Measurements from ENCODE around the gene NXF3.
"Not testable (repeated sequence)": the region's sequence is repeated elsewhere in the genome, so short reads cannot be mapped to it uniquely, and the experiment has no call there.

NXF3 gene

DNA sequence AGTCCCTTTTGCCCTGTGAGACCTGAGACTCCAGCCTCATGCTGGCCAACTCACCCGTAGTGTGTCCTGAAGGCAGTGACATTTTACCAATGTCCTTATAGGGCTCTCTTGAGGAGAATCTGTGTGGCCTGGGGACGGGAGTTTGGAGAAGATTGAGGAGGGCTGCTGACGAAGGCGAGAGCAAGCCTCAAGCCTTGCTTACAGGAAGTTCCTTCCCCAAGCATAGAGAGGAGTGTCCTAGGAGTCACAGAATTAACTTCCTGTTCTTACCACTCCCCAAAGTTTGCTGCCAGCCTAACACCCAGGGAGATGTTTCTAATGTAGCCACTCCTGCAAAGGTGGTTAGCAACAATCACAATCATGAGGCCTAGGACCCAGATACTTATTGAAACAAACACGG lies at the start of gene NXF3:
NXF3 (minus strand) TSS at position 202 of the 400 bp plus-strand sequence; CDS start at position 82, 120 bp downstream.
- no peak for DNase-seq

GRCh38 chrX:103136528-103136927 lies 43.6 kb upstream of the NXF3 start:
- DNase-seq, result not testable (repeated sequence)

GRCh38 chrX:103124284-103124683 lies 31.3 kb upstream of the NXF3 start:
- no peak for DNase-seq

- no peak for DNase-seq
Measured at GRCh38 chrX:103120748-103121147, 27.8 kb upstream of the NXF3 start.

- DNase-seq, result not testable (repeated sequence)
Measured at GRCh38 chrX:103116970-103117369, 24.0 kb upstream of the NXF3 start.

- not testable (repeated sequence) for DNase-seq
Measured at GRCh38 chrX:103109497-103109896, 16.6 kb upstream of the NXF3 start.

DNA sequence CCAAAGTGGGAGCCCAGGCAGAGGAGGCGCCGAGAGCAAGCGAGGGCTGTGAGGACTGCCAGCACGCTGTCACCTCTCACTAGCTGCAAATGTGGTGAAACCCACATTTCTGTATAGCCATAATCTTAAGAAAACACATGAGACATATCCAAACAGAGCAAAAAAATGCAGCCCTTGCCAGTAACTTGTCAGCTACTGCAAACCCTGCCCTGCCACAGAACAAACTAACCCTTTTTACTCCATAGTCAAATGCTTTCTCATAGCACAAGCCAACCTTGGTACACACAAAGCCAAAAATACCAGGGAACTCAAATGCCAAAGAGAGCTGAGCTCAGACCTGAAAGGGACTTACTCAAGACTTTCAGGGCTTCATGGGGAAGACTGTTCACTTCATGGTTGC lies 14.9 kb upstream of the NXF3 start:
- DNase-seq, result no peak

DNA sequence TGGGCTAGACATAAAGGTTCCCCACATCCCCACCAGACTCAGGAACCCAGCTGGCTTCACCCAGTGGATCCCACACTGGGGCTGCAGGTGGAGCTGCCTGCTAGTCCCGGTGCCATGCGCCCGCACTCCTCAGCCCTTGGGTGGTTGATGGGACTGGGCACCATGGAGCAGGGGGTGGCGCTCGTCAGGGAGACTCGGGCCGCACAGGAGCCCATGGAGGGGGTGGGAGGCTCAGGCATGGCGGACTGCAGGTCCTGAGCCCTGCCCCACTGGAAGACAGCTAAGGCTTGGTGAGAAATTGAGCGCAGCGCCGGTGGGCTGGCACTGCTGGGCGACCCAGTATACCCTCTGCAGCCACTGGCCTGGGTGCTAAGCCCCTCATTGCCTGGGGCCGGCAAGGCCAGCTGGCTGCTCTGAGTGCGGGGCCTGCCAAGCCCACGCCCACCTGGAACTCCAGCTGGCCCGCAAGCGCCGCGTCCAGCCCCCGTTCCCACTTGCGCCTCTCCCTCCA lies 14.3 kb upstream of the NXF3 start:
- not testable (repeated sequence) for DNase-seq

GRCh38 chrX:103104370-103104769 lies 11.4 kb upstream of the NXF3 start:
- DNase-seq, result not testable (repeated sequence)

DNA sequence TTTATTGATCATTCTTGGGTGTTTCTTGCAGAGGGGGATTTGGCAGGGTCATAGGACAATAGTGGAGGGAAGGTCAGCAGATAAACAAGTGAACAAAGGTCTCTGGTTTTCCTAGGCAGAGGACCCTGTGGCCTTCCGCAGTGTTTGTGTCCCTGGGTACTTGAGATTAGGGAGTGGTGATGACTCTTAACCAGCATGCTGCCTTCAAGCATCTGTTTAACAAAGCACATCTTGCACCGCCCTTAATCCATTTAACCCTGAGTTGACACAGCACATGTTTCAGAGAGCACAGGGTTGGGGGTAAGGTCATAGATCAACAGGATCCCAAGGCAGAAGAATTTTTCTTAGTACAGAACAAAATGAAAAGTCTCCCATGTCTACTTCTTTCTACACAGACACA lies 10.9 kb upstream of the NXF3 start:
- DNase-seq, result not testable (repeated sequence)

DNA sequence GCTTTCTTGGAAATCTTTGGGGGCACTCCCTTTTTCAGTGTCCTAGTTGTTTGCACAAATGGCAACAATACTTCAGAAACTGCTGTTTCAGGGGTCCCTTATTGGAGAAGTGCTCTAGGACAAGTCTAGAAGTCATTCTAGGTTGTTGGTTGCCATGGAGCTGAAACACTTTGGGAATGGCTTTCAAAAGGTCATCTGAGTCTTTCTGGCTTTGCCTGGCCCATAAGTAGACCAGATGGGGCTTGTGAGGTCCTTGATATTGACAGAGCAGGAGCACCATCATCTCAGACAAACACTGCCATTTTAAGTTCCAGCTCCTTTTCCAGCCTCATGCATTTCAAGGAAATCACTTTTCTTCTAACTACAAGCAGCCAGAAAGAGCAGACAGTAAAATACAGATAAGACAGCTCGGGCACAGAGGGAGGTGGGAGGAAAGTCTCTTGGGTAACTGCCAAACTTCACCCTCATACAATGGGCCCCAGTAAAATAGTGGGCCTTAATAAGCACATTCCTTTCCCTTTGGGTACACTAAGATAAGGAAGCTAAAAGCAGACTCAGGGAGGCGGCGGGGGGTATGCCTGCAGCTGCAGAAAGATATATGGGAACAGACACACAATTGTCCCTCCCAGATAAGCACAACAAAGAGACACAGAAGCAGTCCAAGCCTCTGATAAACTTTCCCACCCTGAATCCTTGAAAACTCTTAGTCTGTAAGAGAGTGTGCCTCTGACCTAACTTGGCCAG lies 8.5 kb upstream of the NXF3 start:
- DNase-seq, result peak in 1 of 2 experiments; percentile 15

GRCh38 chrX:103100484-103100883 lies 7.5 kb upstream of the NXF3 start:
- DNase-seq, result no peak

GRCh38 chrX:103099691-103100090 lies 6.7 kb upstream of the NXF3 start:
- no peak for DNase-seq

DNA sequence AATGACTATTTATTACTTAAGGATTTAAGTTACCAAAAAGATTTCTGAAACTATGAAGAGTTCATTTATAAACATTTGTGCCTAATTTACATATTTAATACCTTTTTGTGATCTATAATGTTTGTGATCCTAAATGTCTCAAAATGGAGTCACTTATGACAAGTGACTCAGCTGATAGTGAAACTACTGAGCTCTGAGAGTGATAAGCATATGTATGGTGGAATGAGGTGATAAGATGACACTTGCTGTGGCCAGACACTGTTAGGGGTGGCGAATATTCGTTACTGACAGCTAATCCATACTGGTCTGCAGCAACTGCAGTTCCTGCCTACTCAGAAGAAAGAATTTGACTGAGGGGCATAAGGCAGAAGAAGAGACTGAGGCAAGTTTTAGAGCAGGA lies 5.5 kb upstream of the NXF3 start:
- DNase-seq, result no peak

DNA sequence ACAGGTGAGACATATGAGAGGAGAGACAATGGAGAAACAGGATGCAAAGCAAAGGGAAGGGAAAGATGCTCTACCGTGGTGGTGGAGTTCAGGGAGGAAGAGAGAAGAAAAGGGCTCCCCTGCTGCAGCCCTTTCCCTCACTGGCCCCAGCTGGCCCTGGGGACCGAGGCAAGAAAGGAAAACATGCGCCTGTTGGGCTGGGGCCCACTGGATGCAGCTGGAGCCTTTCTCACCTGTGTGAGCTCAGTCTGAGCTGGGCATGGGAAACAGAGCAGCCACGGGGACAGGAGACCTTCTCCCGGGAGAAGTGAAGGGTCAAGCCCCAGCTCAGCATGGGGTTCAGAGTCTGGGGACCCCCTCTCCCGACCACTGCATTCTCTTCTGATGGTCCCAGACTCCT lies 11.9 kb downstream of the NXF3 start:
- no peak for DNase-seq

- no peak for DNase-seq
Measured at GRCh38 chrX:103073467-103073866, 19.5 kb downstream of the NXF3 start.

- DNase-seq, result no peak
Measured at GRCh38 chrX:103066606-103067005, 26.3 kb downstream of the NXF3 start.

DNA sequence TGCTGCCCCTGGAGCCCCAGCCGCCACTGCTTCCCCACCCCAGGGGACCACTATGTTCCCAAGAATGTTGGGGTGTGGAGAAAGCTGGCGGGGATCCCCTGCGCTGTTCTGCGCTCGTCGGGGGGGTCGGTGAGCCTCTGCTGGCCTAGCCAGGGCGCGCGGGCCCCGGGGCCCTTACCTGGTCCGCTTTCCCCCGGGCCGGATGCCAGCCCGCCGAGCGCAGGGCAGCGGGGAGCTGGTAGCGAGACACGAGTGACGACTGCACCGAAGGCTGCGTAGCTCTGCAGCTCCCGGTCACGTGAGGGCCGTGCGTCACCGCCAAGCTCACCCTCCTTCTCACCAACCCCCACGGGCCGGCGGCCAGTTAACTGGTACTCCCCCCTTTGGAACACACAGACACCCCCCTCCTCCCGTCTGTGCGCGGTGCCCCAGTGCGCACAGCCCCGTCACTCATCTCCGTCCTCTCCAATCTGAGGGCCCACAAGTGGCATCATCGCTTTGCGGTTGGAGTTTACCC lies 29.0 kb downstream of the NXF3 start, which contains the start of gene BEX1:
BEX1 (minus strand) TSS at position 254 of the 517 bp plus-strand sequence. CDS start 897 bp downstream, outside the sequence.
- peak; percentile 88 to 98 for DNase-seq

GRCh38 chrX:103063191-103063845 lies 29.6 kb downstream of the NXF3 start:
- peak; percentile 75 to 84 for DNase-seq

DNA sequence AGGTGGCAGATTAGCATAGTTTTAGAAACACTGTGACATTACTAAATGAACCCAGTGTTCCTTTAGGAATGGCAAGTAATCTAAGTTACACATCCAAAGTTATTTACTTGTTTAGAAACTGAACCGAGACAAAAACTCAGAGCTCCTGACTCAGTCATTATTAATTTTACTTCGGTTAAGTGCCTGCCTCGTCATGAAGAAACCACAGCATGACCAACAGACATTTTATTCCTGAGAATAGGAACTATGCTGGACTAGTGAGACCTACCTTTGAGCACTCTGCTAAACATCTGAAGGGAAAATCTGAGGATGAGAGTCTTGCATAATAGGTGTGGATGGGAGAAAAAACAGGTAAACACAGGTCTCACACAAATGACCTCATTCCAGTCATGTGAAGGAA lies 31.5 kb downstream of the NXF3 start:
- no peak for DNase-seq

- no peak for DNase-seq
Measured at GRCh38 chrX:103056902-103057301, 36.0 kb downstream of the NXF3 start.

DNA sequence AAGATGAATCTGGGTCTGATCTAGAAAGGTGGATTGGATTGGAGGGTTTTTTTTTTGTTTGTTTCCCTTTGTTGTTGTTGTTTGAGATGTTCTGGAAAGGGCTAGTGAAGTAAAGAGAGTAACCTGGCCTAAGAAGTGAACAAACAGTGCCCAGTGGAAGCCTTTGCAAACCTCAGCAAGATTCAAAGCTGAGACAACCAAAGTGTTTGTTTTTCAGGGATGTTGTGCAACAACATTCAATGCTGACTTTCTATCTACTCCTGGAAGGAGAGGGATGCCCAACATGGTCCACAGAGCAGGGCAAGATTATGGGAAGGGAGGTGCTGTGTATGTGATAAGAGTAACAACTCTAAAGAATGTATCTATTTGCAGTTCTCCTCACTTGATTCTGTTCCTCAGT lies 40.3 kb downstream of the NXF3 start:
- DNase-seq, result no peak

- DNase-seq, result no peak
Measured at GRCh38 chrX:103051260-103051789, 41.6 kb downstream of the NXF3 start.

GRCh38 chrX:103033371-103033770 lies 59.6 kb downstream of the NXF3 start:
- DNase-seq, result not testable (repeated sequence)
